ENCODE data around the gene PPP6R2.
A peak's percentile ranks its signal among the peaks of the same experiment; 100 is the strongest.
"Not testable (repeated sequence)": the region's sequence is repeated elsewhere in the genome, so short reads cannot be mapped to it uniquely, and the experiment has no call there.

The PPP6R2 gene

DNA sequence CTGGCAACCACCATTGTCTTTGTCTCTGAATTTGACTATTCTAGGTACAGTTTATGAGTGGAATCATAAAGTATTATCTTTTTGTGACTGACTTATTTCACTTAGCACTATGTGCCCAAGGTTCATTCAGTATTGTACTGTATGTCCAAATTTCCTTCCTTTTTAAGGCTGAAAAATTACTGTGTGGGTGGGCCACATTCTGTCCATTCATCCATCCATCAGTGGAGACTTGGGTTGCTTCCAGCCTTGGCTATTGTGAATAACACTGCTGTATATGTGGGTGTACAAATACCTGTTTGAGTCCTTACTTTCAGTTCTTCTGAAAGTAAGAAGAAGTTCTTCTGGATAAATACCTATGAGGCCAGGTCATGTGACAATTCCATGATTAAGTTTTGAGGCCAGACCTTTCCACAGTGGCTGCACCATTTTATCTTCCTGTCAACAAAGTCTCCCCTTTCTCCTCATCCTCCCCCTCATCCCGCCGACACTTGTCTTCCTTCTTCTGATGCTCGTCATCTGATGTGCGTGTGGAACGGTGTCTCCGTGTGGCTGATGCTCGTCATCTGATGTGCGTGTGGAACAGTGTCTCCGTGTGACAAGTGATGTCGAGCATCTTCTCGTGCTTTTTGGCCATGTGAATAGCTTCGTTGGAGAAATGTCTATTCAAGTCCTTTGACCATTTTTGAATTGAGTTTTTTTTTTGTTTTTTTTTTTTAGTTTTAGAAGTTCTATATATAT is 82.2 kb downstream of the PPP6R2 start:
- FAIRE-seq = no peak
- DNase-seq (ENCODE audit: low spot score) = no peak

DNA sequence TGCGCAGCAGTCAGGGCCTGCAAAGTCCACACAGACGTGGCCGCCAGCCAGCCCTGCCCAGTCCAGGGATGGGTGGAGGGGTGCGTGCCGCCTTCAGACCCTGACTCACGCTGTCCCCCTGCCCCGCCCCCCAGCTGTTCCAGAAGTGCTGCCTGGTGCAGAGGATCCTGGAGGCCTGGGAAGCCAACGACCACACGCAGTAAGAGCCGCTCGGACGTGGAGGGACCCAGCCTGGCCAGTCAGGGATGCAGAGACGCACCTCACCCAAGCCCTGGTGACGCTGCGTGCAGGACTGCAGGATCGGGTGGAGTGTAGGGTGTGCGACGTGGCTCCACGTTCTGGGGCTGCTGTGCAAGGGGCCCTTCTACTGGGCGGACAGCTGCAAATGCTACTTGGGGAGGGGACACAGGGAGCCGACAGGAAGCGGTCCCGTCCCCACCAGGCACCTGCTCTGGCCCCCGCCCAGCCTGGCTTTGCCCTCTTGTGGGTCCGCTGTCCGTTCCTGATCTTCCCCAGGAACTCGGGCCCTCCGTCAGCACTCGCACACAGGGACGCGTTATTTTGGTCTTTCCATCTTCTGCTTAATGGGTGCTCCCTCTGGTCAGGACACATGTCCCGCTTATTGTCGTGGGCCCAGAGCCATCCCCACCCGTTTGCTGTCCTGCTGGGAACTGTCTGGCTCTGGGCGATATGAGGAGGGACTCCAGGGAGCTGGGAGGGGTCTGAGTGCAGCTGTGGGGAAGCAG is 89.2 kb downstream of the PPP6R2 start:
- no peak for FAIRE-seq
- DNase-seq (ENCODE audit: low spot score) = no peak

DNA sequence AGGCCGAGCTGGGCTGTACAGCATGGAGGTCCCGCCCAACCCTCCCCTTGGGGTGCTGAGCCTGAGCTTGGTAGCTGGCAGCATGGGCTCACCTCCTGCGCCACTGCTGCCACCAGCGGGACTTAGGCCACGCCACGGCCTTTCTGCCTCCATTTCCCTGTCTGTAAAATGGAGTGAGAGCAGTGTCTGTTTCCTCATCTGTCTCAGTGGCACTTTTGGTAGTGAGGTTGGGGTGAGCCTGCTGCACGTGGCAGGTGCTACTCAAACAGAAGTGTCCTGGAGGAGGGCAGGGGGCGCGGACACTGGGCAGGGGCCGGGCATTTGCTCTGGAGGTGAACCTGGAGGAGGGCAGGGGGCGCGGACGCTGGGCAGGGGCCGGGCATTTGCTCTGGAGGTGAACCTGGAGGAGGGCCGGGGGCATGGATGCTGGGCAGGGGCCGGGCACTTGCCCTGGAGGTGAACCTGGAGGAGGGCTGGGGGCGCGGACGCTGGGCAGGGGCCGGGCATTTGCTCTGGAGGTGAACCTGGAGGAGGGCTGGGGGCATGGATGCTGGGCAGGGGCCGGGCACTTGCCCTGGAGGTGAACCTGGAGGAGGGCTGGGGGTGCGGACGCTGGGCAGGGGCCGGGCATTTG is 89.9 kb downstream of the PPP6R2 start:
- not testable (repeated sequence) for DNase-seq (ENCODE audit: low spot score)

DNA sequence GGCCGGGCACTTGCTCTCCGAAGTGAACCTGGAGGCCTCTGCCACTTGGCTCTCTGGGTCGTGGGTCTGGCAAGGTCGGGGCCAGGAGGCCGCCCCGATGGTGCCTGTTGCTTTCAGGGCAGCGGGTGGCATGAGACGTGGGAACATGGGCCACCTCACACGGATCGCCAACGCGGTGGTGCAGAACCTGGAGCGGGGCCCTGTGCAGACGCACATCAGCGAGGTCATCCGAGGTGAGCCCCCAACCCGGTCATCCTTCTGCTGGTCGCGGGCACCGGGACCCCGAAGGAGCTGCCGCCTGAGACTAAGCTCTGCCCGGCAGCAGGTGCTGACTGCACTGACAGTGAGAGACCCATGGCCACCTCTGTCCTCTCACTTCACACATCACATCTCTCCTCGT is 91.7 kb downstream of the PPP6R2 start:
- DNase-seq (ENCODE audit: low spot score) (no peak), FAIRE-seq (no peak)

More for the DNA sequence above, 89.9 kb downstream of the PPP6R2 start:
- not testable (repeated sequence) for FAIRE-seq

DNA sequence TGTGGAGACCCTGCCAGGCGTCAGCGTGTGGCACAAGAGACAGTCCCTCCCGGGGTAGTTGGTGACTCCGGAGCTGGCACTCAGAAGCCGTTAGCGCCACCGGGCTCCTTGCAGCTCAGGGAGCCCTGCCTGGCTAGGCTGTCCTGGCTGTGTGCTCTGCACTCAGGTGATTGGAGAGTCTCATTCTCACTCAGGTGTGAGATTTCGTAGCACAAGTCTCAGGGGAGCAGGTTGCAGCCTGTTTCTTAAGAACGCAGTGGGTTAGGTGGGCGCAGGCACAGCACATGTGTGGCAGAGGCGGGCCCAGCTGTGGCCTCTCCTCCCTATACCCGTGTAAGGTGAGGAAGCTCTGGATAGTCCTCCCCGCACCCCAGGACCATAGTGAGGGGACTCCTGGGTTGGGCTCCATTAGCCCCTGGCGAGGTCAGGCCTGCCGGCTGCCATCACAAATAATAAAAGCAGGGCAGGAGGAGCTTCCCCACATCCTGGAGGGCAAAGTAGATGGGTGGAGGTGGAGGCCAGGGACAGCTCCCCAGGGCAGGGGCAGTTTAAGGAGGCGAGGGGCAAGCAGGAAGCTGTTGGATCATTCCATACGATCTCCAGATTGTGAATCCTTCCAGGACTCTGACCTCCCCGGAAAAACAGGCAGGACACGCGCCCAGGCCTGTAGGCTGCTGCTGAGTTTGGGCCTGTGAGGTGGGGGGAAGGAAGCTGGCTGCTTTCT is 92.3 kb downstream of the PPP6R2 start:
- no peak for FAIRE-seq
- DNase-seq (ENCODE audit: low spot score) = no peak

DNA sequence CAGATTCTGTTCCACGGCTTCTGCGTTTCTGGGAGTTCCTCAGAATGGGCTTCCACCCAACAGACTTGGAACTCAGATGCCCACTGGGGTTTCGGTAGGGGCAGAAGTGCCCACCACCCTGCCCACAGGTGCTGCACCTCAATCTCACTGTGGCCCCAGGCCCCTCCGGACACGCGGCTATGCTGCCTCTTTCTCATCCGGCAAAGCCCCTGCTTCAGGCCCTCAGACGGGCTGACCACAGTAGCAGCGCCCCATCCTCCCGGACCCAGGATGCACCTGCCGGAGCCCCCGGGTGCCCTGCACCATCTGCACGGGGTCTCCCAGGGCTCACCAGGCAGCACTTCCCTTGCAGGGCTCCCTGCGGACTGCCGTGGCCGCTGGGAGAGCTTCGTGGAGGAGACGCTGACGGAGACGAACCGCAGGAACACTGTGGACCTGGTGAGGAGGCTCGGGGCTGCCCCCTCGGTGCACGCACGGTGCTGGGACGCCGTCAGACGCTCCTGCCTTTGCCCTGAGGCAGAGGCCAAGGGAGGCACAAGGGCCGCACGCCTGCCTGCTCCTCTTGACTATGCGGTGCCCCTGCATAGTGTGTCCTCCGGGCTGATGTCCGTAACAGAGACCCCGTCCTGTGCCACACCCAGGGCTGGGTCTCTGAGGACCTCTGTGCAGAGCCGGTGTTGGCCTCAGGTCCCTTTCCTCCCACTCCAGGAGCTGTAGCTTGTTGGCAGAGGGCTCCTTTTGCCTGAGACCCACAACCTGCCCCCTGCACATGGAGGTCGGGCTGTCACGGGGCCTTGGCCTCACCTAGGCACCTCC is 93.1 kb downstream of the PPP6R2 start:
- DNase-seq (ENCODE audit: low spot score) (no peak), FAIRE-seq (no peak)

DNA sequence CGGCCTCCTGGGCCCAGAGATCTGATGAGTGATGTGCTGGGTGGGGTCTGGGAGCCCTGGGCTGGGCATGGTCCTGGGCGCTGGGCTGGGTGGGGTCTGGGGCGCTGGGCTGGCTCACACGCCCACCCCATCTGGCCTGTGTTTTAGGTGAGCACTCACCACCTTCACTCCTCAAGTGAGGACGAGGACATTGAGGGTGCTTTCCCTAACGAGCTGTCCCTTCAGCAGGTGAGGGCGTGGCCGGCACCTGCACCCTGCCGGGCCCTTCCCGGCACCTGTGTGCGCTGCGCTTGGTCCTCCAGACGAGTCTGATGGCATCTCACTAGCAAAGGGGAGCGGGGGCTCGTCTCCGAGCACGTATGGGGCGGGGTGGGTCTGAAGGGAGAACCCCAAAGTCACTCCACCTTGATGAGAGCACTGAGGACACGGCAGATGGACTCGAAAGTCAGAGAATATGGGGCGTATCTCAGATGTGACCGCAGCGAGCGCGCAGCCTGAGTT is 93.8 kb downstream of the PPP6R2 start:
- DNase-seq (ENCODE audit: low spot score) (no peak), FAIRE-seq (no peak)

DNA sequence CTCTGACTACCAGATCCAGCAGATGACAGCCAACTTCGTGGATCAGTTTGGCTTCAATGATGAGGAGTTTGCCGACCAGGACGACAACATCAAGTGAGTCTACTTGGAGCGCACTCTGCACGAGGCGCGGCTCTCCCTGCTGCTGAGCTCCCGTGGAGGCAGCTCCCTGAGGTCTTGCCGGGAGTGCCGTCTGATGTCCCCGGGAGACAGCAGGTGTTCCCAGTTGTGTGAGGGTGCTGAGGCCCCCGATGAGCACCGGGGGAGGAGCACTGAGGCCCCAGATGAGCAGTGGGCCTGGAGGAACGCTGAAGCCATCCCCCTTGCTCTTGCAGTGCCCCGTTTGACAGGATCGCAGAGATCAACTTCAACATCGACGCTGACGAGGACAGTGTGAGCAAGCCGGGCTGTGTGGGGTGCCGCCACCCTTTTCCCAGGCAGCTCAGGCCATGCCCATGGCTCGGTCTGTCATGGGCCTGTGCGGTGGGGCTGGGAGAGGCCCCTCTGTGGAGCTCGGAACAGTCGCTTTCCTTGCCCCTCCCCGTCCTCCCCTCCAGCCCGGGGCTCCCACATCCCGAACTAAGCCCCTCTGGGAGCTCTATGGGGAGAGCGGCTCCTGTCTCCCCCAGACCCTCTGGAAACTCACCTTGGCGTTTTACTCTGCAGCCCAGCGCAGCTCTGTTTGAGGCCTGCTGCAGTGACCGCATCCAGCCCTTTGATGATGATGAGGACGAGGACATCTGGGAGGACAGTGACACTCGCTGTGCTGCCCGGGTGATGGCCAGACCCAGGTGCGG is 94.6 kb downstream of the PPP6R2 start:
- no peak for FAIRE-seq
- no peak for DNase-seq (ENCODE audit: low spot score)

DNA sequence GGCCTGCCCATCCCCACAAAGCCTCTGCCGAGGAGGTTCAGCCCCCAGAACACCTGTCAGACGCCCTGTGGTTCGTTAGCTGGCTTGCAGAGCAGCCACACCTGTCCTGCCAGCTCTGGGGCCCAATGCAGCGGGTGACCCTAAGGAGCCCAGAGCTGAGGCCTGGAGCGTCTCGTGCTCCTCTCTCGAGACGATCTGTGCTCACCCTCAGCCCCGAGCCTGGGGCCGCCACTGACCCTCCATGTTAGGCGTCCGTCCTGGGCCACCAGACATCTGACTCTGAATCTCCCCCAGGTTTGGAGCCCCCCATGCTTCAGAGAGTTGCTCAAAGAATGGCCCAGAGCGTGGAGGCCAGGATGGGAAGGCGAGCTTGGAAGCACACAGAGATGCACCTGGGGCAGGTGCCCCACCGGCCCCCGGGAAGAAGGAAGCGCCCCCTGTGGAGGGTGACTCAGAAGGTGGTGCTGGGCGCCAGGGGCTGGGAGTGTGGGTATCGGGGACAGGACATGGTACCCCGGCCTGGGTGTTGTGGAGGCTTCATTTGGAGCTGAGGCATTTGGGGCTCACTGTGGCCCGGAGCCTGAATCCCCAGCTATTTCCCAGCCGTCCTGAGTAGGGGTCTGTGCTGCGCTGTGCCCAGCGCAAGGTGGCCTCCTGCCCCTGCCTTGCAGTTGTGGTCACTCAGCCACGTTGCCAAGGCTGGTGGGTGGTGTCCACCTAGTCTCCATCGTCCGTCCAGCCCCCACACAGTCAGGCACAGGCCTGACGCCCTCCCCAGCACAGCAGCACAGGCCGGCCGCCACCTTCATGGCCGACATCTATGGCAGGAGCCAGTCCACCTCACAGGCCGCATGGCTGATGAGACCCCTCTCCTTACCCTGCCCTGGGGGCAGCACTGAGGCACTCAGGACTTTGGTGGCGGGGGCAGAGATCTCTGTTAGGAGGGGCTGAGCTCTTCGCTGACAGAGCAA is 95.5 kb downstream of the PPP6R2 start:
- DNase-seq (ENCODE audit: low spot score) (no peak), FAIRE-seq (no peak)

DNA sequence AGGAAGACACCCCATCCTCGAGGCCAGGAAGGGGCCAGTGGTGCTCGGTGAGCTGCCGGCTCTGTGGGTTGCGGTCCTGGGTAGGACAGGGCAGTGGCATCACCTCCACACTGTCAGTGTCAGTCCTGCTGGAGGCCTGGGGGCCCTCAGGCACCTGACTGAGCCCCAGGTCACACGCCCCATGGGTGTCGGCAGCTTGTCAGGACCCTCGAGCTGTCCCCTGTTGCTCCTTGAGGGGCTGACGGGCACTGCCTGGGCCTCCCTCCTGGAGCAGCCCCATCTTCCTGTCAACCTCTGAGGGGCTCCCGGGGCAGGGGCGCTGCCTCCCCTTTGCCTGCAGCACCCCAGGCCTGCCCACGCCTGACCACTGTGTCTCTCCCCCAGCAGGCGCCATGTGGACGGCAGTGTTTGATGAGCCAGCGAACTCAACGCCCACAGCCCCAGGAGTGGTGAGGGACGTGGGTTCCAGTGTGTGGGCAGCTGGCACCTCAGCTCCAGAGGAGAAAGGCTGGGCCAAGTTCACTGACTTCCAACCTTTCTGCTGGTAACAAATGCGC is 96.3 kb downstream of the PPP6R2 start:
- FAIRE-seq = no peak

DNA sequence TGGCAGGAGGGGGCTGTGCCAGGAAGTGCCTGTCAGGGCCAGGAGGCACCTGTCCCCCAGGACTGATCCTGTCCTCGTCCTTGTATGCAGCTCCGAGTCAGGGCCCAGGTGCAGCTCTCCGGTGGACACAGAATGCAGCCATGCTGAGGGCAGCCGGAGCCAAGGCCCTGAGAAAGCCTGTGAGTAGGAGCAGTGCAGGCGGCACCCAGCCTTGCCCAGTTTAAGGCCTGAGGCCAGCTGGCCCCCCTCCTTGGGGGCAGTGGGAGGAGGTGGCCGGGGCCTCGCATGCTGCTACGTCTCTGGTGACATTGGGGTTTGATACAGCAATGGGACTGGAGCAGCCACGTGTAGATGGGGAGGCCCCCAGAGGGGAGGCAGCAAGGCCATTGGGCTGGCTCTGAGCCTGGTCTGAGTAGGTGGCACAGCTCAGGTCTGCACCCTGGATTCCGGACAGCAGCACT is 96.8 kb downstream of the PPP6R2 start:
- FAIRE-seq = no peak
- no peak for DNase-seq (ENCODE audit: low spot score)

More for the DNA sequence above, 96.3 kb downstream of the PPP6R2 start:
- no peak for DNase-seq (ENCODE audit: low spot score)

DNA sequence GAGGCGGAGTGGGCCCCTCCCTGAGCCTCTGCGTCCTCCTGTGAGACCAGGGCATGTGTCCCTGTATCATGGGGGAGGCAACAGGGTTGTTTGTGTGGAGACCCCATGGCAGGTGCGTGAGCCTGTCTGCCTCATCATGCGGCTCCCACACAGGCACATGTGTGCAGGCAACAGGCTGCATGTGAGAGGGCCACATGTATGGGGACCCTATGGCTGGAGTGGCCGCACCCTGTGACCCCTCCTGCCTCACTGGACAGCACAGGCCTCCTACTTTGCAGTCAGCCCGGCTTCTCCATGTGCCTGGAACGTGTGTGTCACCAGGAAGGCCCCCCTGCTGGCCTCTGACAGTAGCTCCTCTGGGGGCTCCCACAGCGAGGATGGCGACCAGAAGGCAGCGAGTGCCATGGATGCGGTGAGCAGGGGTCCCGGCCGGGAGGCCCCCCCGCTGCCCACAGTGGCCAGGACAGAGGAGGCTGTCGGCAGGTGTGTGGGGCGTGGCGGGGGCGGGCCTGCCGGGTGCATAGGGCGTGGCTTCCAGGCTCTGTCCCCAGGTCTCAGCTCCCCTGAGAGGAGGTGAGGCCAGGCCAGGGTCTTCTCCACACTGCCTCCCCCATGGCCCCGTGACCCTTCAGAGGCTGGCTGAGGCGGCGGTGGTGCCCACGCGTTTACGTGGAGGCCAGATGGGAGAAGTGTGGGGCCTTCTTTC is 97.6 kb downstream of the PPP6R2 start:
- DNase-seq (ENCODE audit: low spot score) (no peak), FAIRE-seq (no peak)

DNA sequence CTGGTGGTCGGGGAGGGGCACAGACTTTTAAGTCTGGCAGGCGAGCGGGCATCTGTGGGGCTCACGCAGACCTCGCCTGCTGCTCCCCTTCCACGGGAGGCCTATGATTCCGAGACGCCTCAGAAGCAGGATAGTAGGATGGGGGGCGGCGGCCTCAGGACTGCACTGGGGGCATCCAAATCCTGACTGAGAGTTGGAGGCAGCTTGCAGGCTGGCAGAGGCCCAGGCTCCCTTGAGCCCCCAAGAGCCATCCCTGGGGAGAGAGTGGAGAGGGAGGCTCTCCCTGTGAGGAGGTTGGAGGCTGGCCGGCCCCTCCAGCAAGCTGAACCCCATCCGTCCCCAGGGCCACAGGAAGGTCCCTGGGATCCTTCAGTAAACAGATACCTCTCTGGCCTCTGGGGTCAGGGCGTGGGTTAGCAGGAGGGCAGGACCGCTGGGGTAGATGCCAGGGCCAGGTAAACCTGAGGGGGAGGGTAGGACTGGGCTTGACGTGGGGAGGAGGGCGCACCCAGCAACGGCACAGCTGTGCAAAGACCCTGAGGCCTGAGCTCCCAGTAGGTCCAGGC is 98.4 kb downstream of the PPP6R2 start:
- DNase-seq (ENCODE audit: low spot score) (no peak), FAIRE-seq (no peak)

DNA sequence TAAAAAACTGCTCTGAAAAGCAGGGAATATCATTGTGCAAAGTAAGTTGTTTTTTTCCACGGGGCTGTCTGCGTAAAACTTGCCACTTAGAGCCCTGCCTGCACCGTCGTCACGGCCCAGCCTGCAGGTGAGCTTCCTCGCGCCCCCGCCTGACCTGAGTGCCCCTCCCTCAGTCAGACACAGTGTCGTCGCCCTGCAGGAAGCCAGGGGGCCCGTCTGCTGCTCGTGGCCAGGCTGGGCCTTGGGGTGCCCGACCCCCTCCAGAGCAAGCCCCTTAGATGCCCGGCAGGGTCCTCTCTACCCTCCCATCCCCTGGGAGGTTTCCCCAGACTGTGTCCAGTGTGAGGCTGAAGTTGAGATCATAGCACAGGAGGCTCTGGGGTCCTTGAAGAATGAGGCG is 100.1 kb downstream of the PPP6R2 start:
- FAIRE-seq = no peak
- DNase-seq (ENCODE audit: low spot score) = no peak

DNA sequence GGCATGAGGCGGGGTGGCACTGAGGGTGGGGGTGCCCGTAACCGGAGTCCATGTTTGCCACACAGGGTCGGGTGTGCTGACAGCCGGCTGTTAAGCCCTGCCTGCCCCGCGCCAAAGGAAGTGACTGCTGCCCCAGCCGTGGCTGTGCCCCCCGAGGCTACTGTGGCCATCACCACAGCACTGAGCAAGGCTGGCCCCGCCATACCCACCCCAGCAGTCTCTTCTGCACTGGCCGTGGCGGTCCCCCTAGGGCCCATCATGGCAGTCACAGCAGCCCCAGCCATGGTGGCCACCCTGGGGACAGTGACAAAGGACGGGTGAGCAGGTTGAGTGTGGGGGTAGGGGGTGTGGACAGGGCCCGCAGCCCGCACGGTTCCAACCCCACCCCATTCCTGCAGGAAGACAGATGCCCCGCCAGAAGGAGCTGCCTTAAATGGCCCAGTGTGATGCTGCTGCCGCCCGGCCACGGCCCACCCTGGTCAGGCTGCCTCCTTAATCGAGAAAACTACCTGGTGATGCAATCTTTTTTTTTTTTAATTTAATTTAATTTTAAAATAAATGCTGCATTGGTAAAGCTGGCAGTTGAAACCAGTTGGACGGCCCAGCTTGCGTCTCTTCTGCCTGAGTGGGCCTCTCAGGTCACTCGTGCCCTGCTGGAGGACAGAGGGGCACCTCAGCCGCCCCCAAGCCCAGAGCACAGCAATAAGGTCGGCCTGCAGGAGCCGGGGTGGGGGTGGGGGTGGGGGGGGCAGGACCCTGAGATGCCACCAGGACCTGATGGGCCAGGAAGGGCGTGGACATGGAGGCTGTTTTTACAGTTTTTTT is 100.9 kb downstream of the PPP6R2 start:
- DNase-seq (ENCODE audit: low spot score) = no peak

DNA sequence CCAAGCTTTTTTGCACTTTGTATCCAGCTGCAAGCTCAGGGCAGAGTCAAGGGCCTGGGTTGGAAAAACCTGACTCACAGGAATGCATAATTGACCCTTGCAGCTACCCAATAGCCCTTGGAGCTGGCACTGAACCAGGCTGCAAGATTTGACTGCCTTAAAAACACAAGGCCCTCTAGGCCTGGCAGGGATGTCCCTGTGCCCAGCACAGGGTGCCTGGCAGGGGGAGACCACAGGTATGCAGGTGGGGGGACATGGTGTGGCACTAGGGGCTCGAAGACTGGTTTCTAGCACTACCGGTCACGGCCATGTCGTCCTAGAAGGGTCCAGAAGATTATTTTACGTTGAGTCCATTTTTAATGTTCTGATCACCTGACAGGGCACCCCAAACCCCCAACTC is 101.5 kb downstream of the PPP6R2 start:
- no peak for FAIRE-seq
- DNase-seq (ENCODE audit: low spot score) = peak; percentile 9

More for the DNA sequence above, 100.9 kb downstream of the PPP6R2 start:
- no peak for FAIRE-seq
